ENCODE data around the gene CTNNA2.
"Not testable (repeated sequence)": the region's sequence is repeated elsewhere in the genome, so short reads cannot be mapped to it uniquely, and the experiment has no call there.

CTNNA2 gene

DNA sequence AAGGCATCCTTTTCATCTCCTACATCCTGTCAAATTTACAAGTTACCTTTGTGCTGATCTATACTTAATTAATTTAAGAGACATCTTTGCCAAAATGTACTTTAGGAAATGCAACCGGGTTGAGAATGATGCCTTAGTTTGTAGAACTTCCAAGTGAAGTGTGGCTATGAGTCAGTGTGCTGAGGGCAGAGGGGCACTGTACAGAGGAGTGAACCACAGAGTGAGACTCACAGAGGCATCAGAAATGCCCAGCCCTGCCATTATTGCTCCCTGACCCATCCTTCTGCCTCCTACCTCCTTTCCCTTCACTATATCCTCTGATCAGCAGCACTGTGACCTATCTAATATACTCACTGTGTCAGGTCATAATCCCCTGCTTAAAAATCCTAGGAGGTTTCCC, 471.6 kb downstream of the CTNNA2 start:
- no peak for DNase-seq (ENCODE audit: low read depth)

DNA sequence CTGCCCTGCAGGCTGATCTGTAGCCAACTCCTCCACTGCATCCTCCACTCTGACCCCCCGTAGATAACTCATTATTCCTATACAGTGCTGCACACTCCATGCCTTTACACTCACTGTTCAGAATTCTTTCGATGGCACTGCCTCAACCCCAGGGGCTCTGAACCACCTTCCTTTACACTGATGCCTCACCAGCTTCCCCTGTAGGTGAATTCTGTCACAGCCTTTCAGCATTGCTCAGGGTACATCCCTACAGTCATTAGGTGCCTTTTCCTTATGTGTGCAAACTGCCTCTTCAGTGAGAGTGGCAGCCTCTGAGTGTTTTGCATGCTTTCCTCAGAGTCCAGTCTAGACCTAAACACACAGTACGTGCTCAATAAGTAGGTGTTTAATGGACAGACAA, 472.3 kb downstream of the CTNNA2 start:
- no peak for DNase-seq (ENCODE audit: low read depth)

GRCh38 chr2:79985571-79985970, 472.7 kb downstream of the CTNNA2 start:
- DNase-seq (ENCODE audit: low read depth), result no peak

- DNase-seq (ENCODE audit: low read depth), result no peak
Observed at GRCh38 chr2:79993144-79993543, 480.3 kb downstream of the CTNNA2 start.

DNA sequence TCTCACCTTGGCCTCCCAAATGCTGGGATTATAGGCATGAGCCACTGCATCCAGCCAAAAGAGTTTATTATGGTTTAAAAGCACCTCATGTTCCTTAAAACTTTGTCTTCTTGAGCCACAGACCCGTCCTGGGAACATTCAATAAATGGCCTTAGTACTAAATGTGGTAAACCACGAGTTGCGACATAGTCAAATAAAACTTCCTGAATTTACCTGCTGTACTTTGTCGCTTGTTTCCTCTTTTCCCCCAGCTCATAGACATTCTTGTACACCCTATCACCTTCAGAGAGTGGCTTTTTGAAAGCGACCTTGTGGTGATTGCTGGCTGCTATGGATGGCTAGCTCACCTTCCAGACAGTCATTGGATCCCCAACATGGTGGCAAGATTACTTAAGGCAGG, 481.3 kb downstream of the CTNNA2 start:
- DNase-seq (ENCODE audit: low read depth), result no peak

- no peak for DNase-seq (ENCODE audit: low read depth)
Observed at GRCh38 chr2:79994965-79995364, 482.1 kb downstream of the CTNNA2 start.

DNA sequence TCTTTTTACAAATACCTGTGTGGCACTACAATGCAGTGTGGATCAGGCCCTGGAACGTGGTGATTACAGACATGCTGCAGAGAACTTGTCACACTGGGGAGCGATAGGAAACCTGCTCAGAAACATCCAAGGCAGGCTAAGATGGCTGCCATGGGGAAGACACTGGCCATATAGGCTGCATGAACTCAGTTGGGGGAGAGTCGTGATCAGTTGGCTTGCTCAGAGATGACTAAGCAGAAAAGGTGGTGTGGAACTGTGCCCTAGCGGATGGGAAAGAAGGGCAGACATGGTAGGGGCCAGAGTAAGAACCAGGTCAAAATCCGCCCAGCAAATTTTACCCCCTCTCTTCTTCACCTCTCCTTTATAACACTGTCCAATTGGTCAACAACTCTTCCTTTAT, 483.9 kb downstream of the CTNNA2 start:
- DNase-seq (ENCODE audit: low read depth), result no peak

- no peak for DNase-seq (ENCODE audit: low read depth)
Observed at GRCh38 chr2:80001701-80002101, 488.9 kb downstream of the CTNNA2 start.

GRCh38 chr2:80002112-80002511, 489.3 kb downstream of the CTNNA2 start:
- no peak for DNase-seq (ENCODE audit: low read depth)

GRCh38 chr2:80002568-80003157, 489.8 kb downstream of the CTNNA2 start:
- no peak for DNase-seq (ENCODE audit: low read depth)

DNA sequence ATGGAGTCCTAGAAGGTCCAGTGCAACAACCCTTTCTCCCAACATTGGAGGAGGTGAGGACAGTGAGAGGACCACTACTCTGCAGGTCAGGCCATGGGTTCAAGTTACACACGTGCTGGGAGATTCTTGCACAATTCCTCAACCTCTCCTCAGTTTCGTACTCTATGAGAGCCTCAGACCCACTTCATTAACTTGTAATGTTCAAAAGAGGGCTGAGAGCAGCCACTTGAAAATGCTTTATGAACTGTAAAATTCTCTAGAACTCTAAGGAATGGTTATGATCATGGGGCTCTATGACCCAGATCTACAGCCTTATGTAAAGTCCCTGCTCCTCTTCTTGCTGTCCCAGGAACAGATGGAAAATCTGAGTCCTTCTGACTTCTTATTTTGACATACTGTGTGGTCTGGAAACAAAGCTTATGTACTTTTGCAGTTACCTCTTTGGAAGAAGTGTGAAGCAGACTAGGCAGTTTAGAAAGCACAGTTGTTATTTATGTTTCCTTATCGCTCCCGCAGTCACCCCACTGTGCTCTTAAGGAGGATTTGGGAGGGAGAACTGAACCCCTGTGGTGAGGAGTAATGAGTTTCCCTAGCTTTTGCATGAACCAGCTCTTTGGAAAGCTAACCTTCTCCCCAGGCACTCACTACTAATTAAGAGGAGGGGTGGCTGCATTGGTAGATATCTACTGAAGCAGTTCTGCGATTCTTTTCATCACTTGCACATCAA, 495.1 kb downstream of the CTNNA2 start:
- DNase-seq (ENCODE audit: low read depth), result no peak

DNA sequence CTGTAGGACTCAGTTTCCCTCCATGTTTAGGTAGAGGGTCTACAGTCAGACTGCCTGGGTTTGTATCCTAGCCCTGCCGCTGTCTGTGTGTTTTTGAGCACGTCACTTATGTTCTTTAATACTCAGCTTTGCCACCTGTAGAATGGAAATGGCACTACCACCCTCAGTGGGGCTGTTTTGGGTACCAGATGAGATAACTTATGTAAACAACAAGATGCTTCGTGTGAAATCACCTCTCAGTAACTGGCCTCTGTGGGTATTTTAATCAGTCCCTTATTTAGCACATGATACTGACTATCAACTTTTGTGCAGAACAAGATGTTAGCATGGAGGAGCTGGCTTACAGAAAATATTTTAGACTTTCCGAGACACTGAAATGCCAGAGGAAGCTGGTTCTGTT, 495.7 kb downstream of the CTNNA2 start:
- no peak for DNase-seq (ENCODE audit: low read depth)

DNA sequence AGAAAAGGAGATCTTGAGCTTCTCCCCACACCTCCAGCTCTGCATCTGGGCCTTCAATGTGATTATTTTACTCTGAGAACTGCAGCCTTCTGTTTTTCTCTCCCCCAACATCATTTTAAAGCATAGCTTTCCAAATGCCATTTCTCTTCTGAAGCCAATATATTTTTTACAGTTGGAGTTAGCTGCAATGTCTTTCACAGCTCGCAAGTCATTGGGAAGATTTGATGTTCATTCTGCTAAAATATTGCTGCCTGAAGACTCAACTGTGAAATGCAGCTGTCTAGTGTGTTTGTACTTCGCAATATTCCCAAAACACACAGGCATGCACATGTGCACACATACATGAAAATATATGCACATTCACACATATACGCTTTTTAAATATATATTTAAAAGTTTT, 496.4 kb downstream of the CTNNA2 start:
- DNase-seq (ENCODE audit: low read depth), result no peak

DNA sequence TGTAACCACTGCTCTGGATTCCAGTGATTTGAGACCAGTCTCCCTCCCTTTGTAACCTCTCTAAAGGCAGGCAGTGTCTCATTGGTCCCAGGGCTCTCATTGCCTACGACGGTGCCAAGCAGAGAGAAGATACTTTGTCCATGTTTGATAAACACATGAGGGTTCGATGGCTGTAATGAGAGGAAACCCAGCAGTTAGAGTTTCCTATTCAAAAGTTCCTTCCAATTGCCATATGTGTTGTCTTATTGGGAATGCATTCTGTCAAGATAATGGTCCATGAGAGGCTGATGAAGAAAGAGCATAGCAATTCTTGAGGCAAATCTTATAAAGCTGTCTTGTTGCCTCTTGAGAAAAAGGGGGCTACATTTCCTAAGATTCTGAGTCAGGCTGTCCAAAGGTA, 499.2 kb downstream of the CTNNA2 start:
- DNase-seq (ENCODE audit: low read depth), result no peak

DNA sequence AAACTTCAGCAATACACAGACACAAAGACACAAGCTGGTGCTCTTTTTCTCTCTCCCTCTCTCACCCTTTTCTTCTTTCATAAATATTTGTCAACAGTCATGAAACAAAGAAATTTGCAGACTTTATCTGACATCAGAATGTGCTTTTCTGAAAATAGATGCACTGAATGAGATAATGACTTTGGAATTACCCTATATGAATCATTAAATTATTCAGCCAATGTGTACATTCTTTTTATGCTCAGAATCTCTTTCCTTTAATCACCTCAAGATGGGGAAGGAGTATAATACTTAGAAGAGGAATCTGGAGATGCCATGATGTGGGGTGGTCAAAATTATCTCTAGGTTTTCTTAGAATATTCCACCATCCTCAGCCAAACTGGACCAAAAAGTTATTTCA, 501.8 kb downstream of the CTNNA2 start:
- no peak for DNase-seq (ENCODE audit: low read depth)

DNA sequence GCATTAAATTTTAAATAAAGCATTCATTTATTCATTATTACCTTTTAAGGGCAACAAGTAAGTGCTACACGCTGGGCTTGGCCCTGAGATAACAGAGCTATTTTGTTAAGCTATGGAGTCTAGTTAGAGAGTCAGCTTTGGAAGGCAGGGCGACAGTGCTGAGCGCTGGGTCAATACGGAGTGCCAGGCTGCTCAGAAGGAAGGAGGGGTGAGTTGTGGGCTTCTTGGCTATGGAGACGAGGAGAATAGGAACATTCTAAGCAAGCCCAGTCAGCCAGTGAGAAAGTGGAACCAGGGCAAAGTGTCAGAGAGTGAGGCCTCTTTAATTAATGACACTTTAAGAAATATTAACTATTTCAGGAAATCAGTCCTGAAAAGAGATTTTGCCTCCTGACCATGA, 503.3 kb downstream of the CTNNA2 start:
- no peak for DNase-seq (ENCODE audit: low read depth)

GRCh38 chr2:80019571-80020460, 507.0 kb downstream of the CTNNA2 start:
- no peak for DNase-seq (ENCODE audit: low read depth)

DNA sequence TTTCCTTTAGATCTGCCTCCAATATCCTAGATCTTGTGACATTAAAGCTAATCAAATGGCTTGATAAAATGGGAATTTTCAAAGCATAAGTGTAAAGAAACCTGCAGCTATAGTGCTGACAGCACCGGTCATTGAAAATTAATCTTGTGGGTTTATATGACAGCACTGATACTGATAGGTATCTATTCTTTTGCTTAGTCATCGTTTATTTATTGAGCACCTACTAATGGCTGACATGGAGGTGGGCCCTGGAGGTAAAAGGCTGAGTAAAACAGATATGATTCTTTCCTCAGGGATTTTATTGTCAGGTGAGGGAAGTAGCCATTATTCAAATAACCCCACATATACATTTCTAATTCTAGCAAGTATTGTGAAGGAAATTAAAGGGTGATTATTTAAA, 509.2 kb downstream of the CTNNA2 start:
- DNase-seq (ENCODE audit: low read depth), result no peak

DNA sequence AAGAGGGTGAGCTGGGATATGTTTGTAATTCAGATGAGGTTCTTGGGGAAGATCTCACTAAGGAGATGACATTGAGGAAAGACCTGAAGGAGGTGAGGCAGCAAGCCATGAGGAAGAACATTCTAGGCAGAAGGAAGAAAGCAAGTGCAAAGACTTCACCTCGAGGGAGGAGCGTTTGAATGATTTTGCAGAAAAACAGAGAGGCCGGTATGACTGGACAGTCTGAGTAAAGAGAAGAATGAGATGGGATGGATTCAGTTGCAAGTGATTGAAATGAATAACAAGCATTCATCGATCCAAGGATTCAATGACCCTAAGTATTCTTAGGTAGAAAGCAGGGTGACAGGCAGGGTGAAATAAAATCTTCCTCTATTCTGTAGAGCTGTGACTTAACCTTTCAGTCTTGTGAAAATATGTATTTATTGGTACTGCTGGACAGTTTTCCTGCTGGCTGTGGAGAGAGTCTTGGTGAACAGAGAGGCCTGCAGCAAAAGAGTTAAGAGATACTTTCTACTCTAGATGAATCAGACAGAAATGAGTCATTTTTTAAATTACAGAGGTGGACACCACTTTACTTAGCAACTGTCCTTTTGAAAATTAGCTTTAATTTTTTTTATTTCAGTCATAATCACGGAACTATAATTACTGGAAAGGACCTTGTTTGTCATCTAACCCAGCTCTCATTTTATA, 513.3 kb downstream of the CTNNA2 start:
- DNase-seq (ENCODE audit: low read depth), result no peak

GRCh38 chr2:80028051-80028450, 515.2 kb downstream of the CTNNA2 start:
- DNase-seq (ENCODE audit: low read depth), result no peak

DNA sequence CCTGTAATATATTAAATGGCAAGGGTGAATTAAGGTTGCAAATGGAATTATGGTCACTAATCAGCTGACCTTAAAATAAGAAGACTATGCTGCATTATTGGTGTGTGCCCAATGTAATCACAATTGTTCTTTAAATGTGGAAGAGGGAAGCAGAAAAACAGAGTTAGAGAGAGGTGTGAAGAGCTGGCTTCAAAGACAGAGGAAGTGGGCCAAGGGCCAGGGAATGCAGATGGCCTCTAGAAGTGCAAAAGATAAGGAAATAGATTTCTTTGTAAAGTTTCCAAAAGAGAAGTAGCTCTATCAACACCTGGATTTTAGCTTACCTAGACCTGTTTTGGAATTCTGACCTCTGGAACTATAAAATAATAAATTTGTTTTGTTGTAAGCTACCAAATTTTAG, 515.7 kb downstream of the CTNNA2 start:
- DNase-seq (ENCODE audit: low read depth), result no peak

GRCh38 chr2:80030135-80030534, 517.3 kb downstream of the CTNNA2 start:
- no peak for DNase-seq (ENCODE audit: low read depth)

- DNase-seq (ENCODE audit: low read depth), result not testable (repeated sequence)
Observed at GRCh38 chr2:80032684-80033083, 519.8 kb downstream of the CTNNA2 start.

All from stimulated activated CD8-positive, alpha-beta memory T cell treated with anti-CD3 and anti-CD28 coated beads, Interleukin-15, amount 100 ng/mL, for 1 hour (primary cell).